ENCODE data around the gene EPHB1. TPM values are rescaled to one million over a fixed set of nuclear protein-coding genes. Genes with fewer than 3 reads are reported as not detected.

Gene EPHB1
- total RNA-seq, 4 donors from 2014 or later = 0.74 to 2.2 (median 1.1) TPM

GRCh38 chr3:135157045-135157740 is 362.1 kb downstream of the EPHB1 start:
- no peak for TF ChIP-seq CTCF (IDR thresholded peaks at IDR 0.05)
- no peak for ATAC-seq (ENCODE audit: low FRiP score)
- no peak for DNase-seq (ENCODE audit: low spot score)

- DNase-seq (ENCODE audit: low spot score) (no peak), ATAC-seq (ENCODE audit: low FRiP score) (no peak)
- TF ChIP-seq CTCF (IDR thresholded peaks at IDR 0.05) = no peak
Observed at GRCh38 chr3:135158520-135158919, 363.5 kb downstream of the EPHB1 start.

GRCh38 chr3:135159681-135160247 is 364.7 kb downstream of the EPHB1 start:
- ATAC-seq (ENCODE audit: low FRiP score) (no peak), DNase-seq (ENCODE audit: low spot score) (no peak)
- TF ChIP-seq CTCF (IDR thresholded peaks at IDR 0.05) = no peak

GRCh38 chr3:135161425-135161824 is 366.4 kb downstream of the EPHB1 start:
- no peak for TF ChIP-seq CTCF (IDR thresholded peaks at IDR 0.05)
- no peak for ATAC-seq (ENCODE audit: low FRiP score)
- DNase-seq (ENCODE audit: low spot score) = no peak

GRCh38 chr3:135163701-135164100 is 368.6 kb downstream of the EPHB1 start:
- TF ChIP-seq CTCF (IDR thresholded peaks at IDR 0.05) = no peak
- ATAC-seq (ENCODE audit: low FRiP score) = no peak
- no peak for DNase-seq (ENCODE audit: low spot score)

- TF ChIP-seq CTCF (IDR thresholded peaks at IDR 0.05) = no peak
Observed at GRCh38 chr3:135165260-135165659, 370.2 kb downstream of the EPHB1 start.

GRCh38 chr3:135166266-135166825 is 371.3 kb downstream of the EPHB1 start:
- ATAC-seq (ENCODE audit: low FRiP score) (no peak), DNase-seq (ENCODE audit: low spot score) (no peak)
- no peak for TF ChIP-seq CTCF (IDR thresholded peaks at IDR 0.05)

More at GRCh38 chr3:135165260-135165659, 370.2 kb downstream of the EPHB1 start:
- DNase-seq (ENCODE audit: low spot score) (no peak), ATAC-seq (ENCODE audit: low FRiP score) (no peak)

All from omental fat pad (tissue), 4 donors.